Vagina (tissue), 2 donors: Measurements from ENCODE around the gene NYNRIN. TPM values are rescaled to one million over a fixed set of nuclear protein-coding genes. Genes with fewer than 3 reads are reported as not detected.
A peak's percentile ranks its signal among the peaks of the same experiment; 100 is the strongest.

Experiments used
- DNase-seq, 2 donors: peaks; one replicate each; pipeline ENCODE4 v3.0.0-alpha.2; 2017; ENCODE audit errors: extremely low spot score in 2 of 2
- H3K27ac ChIP-seq: fragments of 200-600 bp; sonication (generic); one replicate; pipeline ENCODE4 v1.5.1; 2019
- H3K27me3 ChIP-seq: fragments of 200-600 bp; sonication (generic); one replicate; pipeline ENCODE4 v1.5.1; 2019
- H3K36me3 ChIP-seq, 2 donors: fragments of 200-600 bp; sonication (generic); one replicate each; pipeline ENCODE4 v1.5.1; 2017 to 2019
- H3K4me1 ChIP-seq: fragments of 200-600 bp; sonication (generic); one replicate; pipeline ENCODE4 v1.5.1; 2019
- H3K4me3 ChIP-seq, 2 donors: fragments of 200-600 bp; sonication (generic); 1 replicate in 1 of 2; 2 replicates in 1 of 2; pipeline ENCODE4 v1.5.1; 2016 to 2019
- H3K9me3 ChIP-seq: fragments of 200-600 bp; sonication (generic); one replicate; pipeline ENCODE4 v1.5.1; 2019
- POLR2A ChIP-seq, 2 donors: fragments of 450-650 bp; IDR thresholded peaks; one replicate each; pipeline ENCODE4 v1.6.1; 2017; ENCODE audit warnings: antibody characterized with exemption in 2 of 2, mild to moderate bottlenecking in 2 of 2, moderate library complexity in 2 of 2
- POLR2AphosphoS5 ChIP-seq, 2 donors: sonication (generic); formaldehyde crosslinking; IDR thresholded peaks; one replicate each; pipeline ENCODE4 v1.9.0; 2017; ENCODE audit warnings: antibody characterized with exemption in 2 of 2, mild to moderate bottlenecking in 2 of 2, low read depth in 1 of 2; ENCODE audit not compliant: insufficient read depth in 1 of 2
- intact Hi-C: fragments of 100-400 bp; cut with DNase I; formaldehyde crosslinking; loops from one replicate; pipeline ENCODE4 v1.15.1; 2023
- total RNA-seq: library from RNA; depleted of rRNA; stranded (reverse); fragments of >200 nt; gene quantifications from one replicate; pipeline ENCODE4 v1.2.3, GENCODE V29; 2016
- TF ChIP-seq, protein P1 (sequence below), 3 experiments: fragments of 450-650 bp in 2 of 3; fragments of 200-600 bp in 1 of 3; sonication (generic) in 1 of 3; IDR thresholded peaks; one replicate each; pipeline ENCODE4 v1.5.1; 2017 to 2019; ENCODE audit warnings: antibody characterized with exemption in 3 of 3, mild to moderate bottlenecking in 2 of 3, moderate library complexity in 2 of 3

NYNRIN gene
- total RNA-seq, 1 donor from 2014 or later, result 14.7 TPM

DNA sequence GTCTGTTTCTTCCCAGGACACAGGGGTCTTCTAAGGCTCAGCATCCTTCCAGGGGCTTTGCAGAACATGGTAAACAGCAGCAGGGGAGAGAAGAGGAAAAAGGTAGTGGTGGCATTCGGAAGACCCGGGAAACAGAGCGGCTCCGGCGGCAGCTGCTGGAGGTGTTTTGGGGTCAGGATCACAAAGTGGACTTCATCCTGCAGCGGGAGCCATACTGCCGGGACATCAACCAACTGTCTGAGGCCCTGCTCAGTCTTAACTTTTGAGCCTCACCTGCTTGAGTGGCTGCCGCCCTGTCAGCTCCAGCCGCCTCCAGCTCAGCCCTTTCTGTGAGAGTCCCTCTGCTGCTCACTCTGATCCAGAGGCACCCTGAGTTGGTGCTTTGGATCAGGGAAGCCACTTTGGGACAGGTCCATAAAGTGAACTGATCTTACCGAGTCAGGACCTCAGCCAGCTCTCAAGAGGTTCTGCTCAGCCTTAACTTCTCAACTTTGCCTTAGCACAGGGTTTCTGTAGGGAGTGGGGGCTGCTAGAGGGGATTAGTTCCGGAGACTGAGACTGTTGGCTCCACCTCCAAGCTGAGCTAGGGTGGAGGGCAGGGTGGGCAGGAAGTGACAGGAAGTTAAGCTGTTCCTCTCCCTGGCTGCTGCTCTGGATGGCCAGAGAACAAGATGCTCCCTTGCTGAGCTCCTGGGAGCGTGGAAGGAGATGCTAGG, 38.4 kb downstream of the NYNRIN start:
- Histone ChIP-seq H3K9me3 (no peaks in the 10 kb centered on the region), H3K4me1 (peaks cover 62% of the 10 kb centered on the region), H3K4me3 (no peak overlapping the region), H3K27me3 (no peaks in the 10 kb centered on the region), H3K36me3 (peaks cover 0 to 61% of the 10 kb centered on the region in 2 donors), H3K27ac (peak overlapping the region; percentile 67)
- intact Hi-C loops, result no loop called here
- DNase-seq, result peak in 1 of 2 donors; percentile 40
- TF ChIP-seq POLR2A (IDR thresholded peaks at IDR 0.05), result no peak
- TF ChIP-seq POLR2AphosphoS5 (IDR thresholded peaks at IDR 0.05; ENCODE audit: insufficient read depth in 1 of 2, low read depth in 1 of 2), result no peak
- TF ChIP-seq, protein P1, sequence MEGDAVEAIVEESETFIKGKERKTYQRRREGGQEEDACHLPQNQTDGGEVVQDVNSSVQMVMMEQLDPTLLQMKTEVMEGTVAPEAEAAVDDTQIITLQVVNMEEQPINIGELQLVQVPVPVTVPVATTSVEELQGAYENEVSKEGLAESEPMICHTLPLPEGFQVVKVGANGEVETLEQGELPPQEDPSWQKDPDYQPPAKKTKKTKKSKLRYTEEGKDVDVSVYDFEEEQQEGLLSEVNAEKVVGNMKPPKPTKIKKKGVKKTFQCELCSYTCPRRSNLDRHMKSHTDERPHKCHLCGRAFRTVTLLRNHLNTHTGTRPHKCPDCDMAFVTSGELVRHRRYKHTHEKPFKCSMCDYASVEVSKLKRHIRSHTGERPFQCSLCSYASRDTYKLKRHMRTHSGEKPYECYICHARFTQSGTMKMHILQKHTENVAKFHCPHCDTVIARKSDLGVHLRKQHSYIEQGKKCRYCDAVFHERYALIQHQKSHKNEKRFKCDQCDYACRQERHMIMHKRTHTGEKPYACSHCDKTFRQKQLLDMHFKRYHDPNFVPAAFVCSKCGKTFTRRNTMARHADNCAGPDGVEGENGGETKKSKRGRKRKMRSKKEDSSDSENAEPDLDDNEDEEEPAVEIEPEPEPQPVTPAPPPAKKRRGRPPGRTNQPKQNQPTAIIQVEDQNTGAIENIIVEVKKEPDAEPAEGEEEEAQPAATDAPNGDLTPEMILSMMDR (IDR thresholded peaks at IDR 0.05), result peak in 1 of 3 experiments; percentile 1

GRCh38 chr14:24437736-24438067, 38.9 kb downstream of the NYNRIN start:
- TF ChIP-seq POLR2A (IDR thresholded peaks at IDR 0.05), result no peak
- Histone ChIP-seq H3K4me1 (peaks cover 56% of the 10 kb centered on the region), H3K36me3 (peaks cover 0 to 55% of the 10 kb centered on the region in 2 donors), H3K4me3 (no peak overlapping the region), H3K27ac (peak overlapping the region; percentile 67), H3K27me3 (no peaks in the 10 kb centered on the region), H3K9me3 (no peaks in the 10 kb centered on the region)
- intact Hi-C loops, result no loop called here
- DNase-seq, result no peak

GRCh38 chr14:24438223-24439097, 39.7 kb downstream of the NYNRIN start:
- no peaks in the 10 kb centered on the region for H3K27me3 ChIP-seq
- peaks cover 0 to 48% of the 10 kb centered on the region in 2 donors for H3K36me3 ChIP-seq
- no peaks in the 10 kb centered on the region for H3K9me3 ChIP-seq
- intact Hi-C loops, result no loop called here
- TF ChIP-seq, protein P1 (IDR thresholded peaks at IDR 0.05), result no peak
- TF ChIP-seq POLR2A (IDR thresholded peaks at IDR 0.05) (no peak), POLR2AphosphoS5 (IDR thresholded peaks at IDR 0.05; ENCODE audit: insufficient read depth in 1 of 2, low read depth in 1 of 2) (no peak)
- peaks cover 49% of the 10 kb centered on the region for H3K4me1 ChIP-seq
- peak in 1 of 2 donors; percentile 28 for DNase-seq
- H3K27ac ChIP-seq, result no peak overlapping the region
- H3K4me3 ChIP-seq, result no peak overlapping the region

DNA sequence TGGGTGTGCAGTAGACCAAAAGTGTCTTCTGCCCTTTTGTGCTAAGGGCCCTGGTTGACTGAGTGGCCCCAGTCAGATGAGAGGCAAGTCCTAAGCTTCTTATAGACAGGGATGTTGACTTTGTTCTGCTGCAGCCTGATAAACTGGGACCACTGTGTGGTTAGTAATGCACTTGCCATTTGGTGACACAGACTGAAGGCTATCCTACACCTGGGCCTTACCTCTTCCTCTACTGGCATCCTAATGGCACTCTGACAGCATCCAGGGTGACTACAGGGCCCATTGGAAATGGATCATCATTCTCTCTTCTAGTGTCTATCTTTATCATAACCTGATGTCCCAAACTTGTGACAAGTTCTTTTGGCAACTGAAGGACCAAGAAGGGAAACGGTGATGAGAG, 40.5 kb downstream of the NYNRIN start:
- H3K4me3 ChIP-seq, result no peak overlapping the region
- TF ChIP-seq POLR2AphosphoS5 (IDR thresholded peaks at IDR 0.05; ENCODE audit: insufficient read depth in 1 of 2, low read depth in 1 of 2), result no peak
- TF ChIP-seq POLR2A (IDR thresholded peaks at IDR 0.05), result no peak
- TF ChIP-seq, protein P1 (IDR thresholded peaks at IDR 0.05), result no peak
- peaks cover 0 to 43% of the 10 kb centered on the region in 2 donors for H3K36me3 ChIP-seq
- DNase-seq, result peak in 1 of 2 donors; percentile 55
- intact Hi-C loops, result no loop called here
- H3K27me3 ChIP-seq, result no peaks in the 10 kb centered on the region
- peaks cover 48% of the 10 kb centered on the region for H3K4me1 ChIP-seq
- H3K9me3 ChIP-seq, result no peaks in the 10 kb centered on the region
- no peak overlapping the region for H3K27ac ChIP-seq

GRCh38 chr14:24439830-24440605, 41.2 kb downstream of the NYNRIN start:
- peaks cover 0 to 43% of the 10 kb centered on the region in 2 donors for H3K36me3 ChIP-seq
- DNase-seq, result peak in 1 of 2 donors; percentile 55
- no peaks in the 10 kb centered on the region for H3K9me3 ChIP-seq
- no peaks in the 10 kb centered on the region for H3K27me3 ChIP-seq
- peak overlapping the region; percentile 97 for H3K27ac ChIP-seq
- H3K4me1 ChIP-seq, result peaks cover 48% of the 10 kb centered on the region
- intact Hi-C loops, result no loop called here
- TF ChIP-seq POLR2AphosphoS5 (IDR thresholded peaks at IDR 0.05; ENCODE audit: insufficient read depth in 1 of 2, low read depth in 1 of 2), result peak in 1 of 2 donors; percentile 38
- TF ChIP-seq, protein P1 (IDR thresholded peaks at IDR 0.05), result no peak
- no peak overlapping the region for H3K4me3 ChIP-seq
